ENCODE data around the gene CHRD. TPM values are rescaled to one million over a fixed set of nuclear protein-coding genes. Genes with fewer than 3 reads are reported as not detected.

Gene CHRD
- polyA plus RNA-seq (2011; rRNA removed) (0.83 and 1.5 TPM in 2 replicates), polyA minus RNA-seq (2011; rRNA and poly(A)+ RNA removed) (0.28 and 0.51 TPM in 2 replicates)

DNA sequence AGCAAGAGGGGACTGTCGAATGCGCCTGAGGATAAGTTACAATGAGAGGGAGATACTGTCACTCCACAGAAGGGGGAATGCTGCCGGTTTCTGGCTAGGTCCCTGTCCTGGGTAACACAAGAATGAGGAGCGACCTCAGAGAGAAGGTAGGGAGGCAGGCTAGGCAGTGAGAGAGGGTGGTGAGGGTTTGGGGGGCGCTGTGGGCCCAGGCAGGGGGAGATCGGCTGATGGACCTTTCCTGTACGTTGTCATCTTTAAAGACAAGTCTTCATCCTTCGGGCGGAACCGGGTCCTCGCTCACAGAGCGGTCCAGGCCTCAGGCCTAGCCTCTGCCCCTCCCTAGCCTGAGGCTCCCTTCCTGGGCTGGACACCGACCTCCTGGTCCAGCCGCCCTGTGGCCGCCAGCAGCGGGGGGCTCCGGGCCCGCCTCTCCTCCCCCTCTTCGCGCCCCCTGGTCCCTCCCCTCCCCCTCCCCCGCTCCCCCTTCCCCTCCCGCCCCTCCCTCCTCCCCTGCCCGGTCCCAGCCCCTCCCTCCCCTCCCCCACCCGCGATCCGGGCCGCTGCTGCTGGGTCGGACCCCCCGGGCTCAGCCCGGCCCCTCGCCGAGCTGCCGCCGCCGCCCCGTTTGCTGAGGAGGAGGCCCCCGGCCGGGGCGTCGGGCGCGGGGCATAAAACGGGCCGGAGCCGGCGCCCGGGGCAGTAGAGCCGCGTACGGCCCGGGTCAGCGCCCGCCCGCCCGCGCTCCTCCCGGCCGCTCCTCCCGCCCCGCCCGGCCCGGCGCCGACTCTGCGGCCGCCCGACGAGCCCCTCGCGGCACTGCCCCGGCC, at the start of gene CHRD:
Gene CHRD, plus strand, starts transcription at position 697 of the 827 bp plus-strand sequence. CDS start 265 bp downstream, outside the sequence.
- TF ChIP-seq, protein P1, sequence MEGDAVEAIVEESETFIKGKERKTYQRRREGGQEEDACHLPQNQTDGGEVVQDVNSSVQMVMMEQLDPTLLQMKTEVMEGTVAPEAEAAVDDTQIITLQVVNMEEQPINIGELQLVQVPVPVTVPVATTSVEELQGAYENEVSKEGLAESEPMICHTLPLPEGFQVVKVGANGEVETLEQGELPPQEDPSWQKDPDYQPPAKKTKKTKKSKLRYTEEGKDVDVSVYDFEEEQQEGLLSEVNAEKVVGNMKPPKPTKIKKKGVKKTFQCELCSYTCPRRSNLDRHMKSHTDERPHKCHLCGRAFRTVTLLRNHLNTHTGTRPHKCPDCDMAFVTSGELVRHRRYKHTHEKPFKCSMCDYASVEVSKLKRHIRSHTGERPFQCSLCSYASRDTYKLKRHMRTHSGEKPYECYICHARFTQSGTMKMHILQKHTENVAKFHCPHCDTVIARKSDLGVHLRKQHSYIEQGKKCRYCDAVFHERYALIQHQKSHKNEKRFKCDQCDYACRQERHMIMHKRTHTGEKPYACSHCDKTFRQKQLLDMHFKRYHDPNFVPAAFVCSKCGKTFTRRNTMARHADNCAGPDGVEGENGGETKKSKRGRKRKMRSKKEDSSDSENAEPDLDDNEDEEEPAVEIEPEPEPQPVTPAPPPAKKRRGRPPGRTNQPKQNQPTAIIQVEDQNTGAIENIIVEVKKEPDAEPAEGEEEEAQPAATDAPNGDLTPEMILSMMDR (IDR thresholded peaks at IDR 0.05; ENCODE audit: insufficient read depth, low read depth, low read length): no peak
- CTCF ChIA-PET: interaction anchor here (1.0 to 1.5 kb wide), 2 partner anchors 10 to 134 kb away, joined by 3 to 6 read pairs; no protein-coding TSS in a partner anchor
- POLR2A ChIA-PET: interaction anchor here (1.0 kb wide), 1 partner anchor 20 kb away, joined by 6 read pairs; no protein-coding TSS in a partner anchor
- H3K27me3 ChIP-seq (ENCODE audit: control insufficient read depth, insufficient read depth, low read length): peaks cover 19% of the 10 kb centered on the region
- no peak for DNase-seq (ENCODE audit: low read depth)
- peak within 1 kb of the TSS; percentile 32 for H3K4me3 ChIP-seq (ENCODE audit: low read depth, low read length)
- H3K36me3 ChIP-seq (ENCODE audit: control insufficient read depth, insufficient read depth, low read length): no peaks in the 10 kb centered on the region

DNA sequence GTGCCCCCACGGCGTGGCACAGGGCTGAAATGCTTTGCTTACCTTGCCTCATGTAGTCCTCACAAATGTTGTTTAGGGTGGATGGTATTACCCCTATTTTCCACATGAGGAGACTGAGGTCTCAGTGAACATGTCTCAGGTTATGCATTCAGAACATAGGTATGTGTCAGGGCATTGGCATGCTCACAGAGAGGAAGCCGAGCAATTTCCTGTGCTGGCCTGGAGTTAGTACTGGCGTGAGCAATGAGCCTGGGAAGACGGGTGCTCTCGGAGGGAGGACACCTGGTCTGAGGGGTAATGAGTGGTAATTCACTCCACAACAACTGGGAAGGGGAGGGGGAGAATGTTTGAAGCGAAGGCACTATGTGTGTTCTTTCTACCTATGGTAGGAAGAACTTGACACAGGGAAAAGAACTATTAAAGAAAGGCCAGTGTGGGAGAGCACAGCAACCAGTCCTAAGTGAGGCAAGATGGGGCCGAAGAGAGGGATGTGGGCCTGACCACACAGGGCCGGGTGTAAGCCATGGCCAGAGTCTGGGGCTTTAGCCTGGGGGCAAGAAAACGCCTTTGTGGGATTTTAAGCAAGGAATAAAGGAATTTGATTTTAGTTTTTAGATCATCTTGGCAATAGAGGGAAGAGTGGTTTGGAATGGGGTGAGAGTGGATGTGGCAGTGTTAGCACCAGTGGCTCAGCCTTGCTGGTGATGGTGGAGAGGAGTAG, 47.3 kb upstream of the CHRD start:
- TF ChIP-seq, protein P1 (IDR thresholded peaks at IDR 0.05; ENCODE audit: insufficient read depth, low read depth, low read length): no peak
- CTCF ChIA-PET: no interaction called here
- Histone ChIP-seq H3K27me3 (ENCODE audit: control insufficient read depth, insufficient read depth, low read length) (no peaks in the 10 kb centered on the region), H3K36me3 (ENCODE audit: control insufficient read depth, insufficient read depth, low read length) (peaks cover 42% of the 10 kb centered on the region), H3K4me3 (ENCODE audit: low read depth, low read length) (no peak overlapping the region)
- DNase-seq (ENCODE audit: low read depth): peak; percentile 63
- POLR2A ChIA-PET: no interaction called here

DNA sequence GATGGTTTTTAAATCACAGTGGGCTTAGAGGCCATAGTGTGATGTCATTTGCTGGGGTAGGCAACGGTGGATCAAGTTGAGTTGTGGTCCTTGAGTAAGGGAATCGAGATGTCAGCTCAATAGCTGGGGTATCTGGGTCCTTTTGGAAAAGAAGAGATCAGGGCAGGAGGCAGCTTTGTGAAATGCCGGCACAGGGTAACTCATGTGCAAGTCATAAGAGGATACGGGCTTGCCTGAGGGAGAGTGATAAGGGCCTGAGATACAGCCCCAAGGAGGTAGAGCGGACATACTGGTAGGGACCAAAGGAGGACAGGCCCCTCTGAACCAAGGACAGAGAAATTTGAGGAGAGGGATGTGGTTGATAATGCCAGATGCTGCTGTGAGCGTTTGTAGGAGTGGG, 46.7 kb upstream of the CHRD start:
- TF ChIP-seq, protein P1 (IDR thresholded peaks at IDR 0.05; ENCODE audit: insufficient read depth, low read depth, low read length): no peak
- no peaks in the 10 kb centered on the region for H3K27me3 ChIP-seq (ENCODE audit: control insufficient read depth, insufficient read depth, low read length)
- CTCF ChIA-PET: interaction anchor here (0.7 kb wide), 1 partner anchor 13 kb away, joined by 3 read pairs; no protein-coding TSS in a partner anchor
- DNase-seq (ENCODE audit: low read depth): no peak
- H3K4me3 ChIP-seq (ENCODE audit: low read depth, low read length): no peak overlapping the region
- H3K36me3 ChIP-seq (ENCODE audit: control insufficient read depth, insufficient read depth, low read length): peaks cover 37% of the 10 kb centered on the region
- POLR2A ChIA-PET: no interaction called here

DNA sequence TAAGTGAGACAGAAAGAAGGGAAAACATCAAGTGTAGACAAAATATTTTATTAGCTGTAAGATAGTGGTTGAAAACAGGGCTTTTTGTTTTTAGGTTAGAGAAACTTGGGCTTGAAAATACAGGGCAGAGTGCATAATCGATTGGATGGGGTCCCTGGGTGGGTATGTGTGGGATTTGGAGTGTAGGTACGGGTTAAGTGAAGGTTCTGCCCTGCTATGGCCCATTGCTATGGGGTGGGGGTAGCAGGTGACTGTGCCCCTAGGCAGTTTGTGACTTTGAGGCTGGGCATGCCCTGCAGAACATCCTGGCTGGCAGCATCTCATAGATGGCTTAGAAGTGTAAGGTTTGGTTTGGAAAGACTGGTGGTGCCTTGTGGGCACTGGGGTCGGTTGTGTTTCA, 46.2 kb upstream of the CHRD start:
- POLR2A ChIA-PET: no interaction called here

More for the DNA sequence above, 46.2 kb upstream of the CHRD start:
- no peak overlapping the region for H3K4me3 ChIP-seq (ENCODE audit: low read depth, low read length)
- TF ChIP-seq, protein P1 (IDR thresholded peaks at IDR 0.05; ENCODE audit: insufficient read depth, low read depth, low read length): no peak
- CTCF ChIA-PET: interaction anchor here (0.7 kb wide), 1 partner anchor 14 kb away, joined by 3 read pairs; no protein-coding TSS in a partner anchor
- H3K36me3 ChIP-seq (ENCODE audit: control insufficient read depth, insufficient read depth, low read length): peaks cover 32% of the 10 kb centered on the region
- DNase-seq (ENCODE audit: low read depth): no peak
- no peaks in the 10 kb centered on the region for H3K27me3 ChIP-seq (ENCODE audit: control insufficient read depth, insufficient read depth, low read length)
